ENCODE measurements around the gene RPS10.
A peak's percentile ranks its signal among the peaks of the same experiment; 100 is the strongest.
"Not testable (repeated sequence)": the region's sequence is repeated elsewhere in the genome, so short reads cannot be mapped to it uniquely, and the experiment has no call there.

The RPS10 gene

GRCh38 chr6:34412016-34412415, 13.9 kb downstream of the RPS10 start:
- Histone ChIP-seq H3K36me3 (ENCODE audit: low read length) (peaks cover 10% of the 10 kb centered on the region), H3K9me3 (ENCODE audit: insufficient read depth, low read length) (no peaks in the 10 kb centered on the region), H3K27ac (ENCODE audit: low read depth, low read length) (no peak overlapping the region), H4K20me1 (ENCODE audit: low read depth, low read length) (peaks cover 3% of the 10 kb centered on the region; the same call in 1 of the 2 replicates), H3F3A (ENCODE audit: insufficient read depth) (peaks cover 47% of the 10 kb centered on the region), H2AFZ (ENCODE audit: low read depth, low read length, severe bottlenecking) (no peak overlapping the region), H3K9ac (ENCODE audit: low read length) (no peak overlapping the region), H3K27me3 (ENCODE audit: low read length) (no peaks in the 10 kb centered on the region), H3K79me2 (ENCODE audit: insufficient read depth, low read length) (no peaks in the 10 kb centered on the region), H3K4me3 (ENCODE audit: insufficient read depth, low read length, poor library complexity, severe bottlenecking) (no peak overlapping the region), H3K9me2 (replicated peaks; ENCODE audit: insufficient read depth, low read length) (no peaks in the 10 kb centered on the region), H3K4me2 (ENCODE audit: low read depth, low read length, poor library complexity, severe bottlenecking) (no peak overlapping the region)
- TF ChIP-seq EZH2phosphoT487 (conservative IDR thresholded peaks at IDR 0.05; ENCODE audit: low read length) (no peak), CTCF (IDR thresholded peaks at IDR 0.05; ENCODE audit: insufficient read depth, low read length, poor library complexity, severe bottlenecking) (no peak)

- H3K4me3 ChIP-seq (ENCODE audit: insufficient read depth, low read length, poor library complexity, severe bottlenecking); H4K20me1 ChIP-seq (ENCODE audit: low read depth, low read length); H3K27ac ChIP-seq (ENCODE audit: low read depth, low read length); H3K27me3 ChIP-seq (ENCODE audit: low read length); H3K36me3 ChIP-seq (ENCODE audit: low read length); H3K79me2 ChIP-seq (ENCODE audit: insufficient read depth, low read length); H3K4me2 ChIP-seq (ENCODE audit: low read depth, low read length, poor library complexity, severe bottlenecking); H3K9ac ChIP-seq (ENCODE audit: low read length); H3K9me2 ChIP-seq (replicated peaks; ENCODE audit: insufficient read depth, low read length); H2AFZ ChIP-seq (ENCODE audit: low read depth, low read length, severe bottlenecking); H3K9me3 ChIP-seq (ENCODE audit: insufficient read depth, low read length): not testable (repeated sequence)
- H3F3A ChIP-seq (ENCODE audit: insufficient read depth), result peaks cover 14% of the 10 kb centered on the region
Observed at GRCh38 chr6:34407915-34408314, 18.0 kb downstream of the RPS10 start.

- no peak overlapping the region for H3K27ac ChIP-seq (ENCODE audit: low read depth, low read length)
- no peak overlapping the region for H3K9ac ChIP-seq (ENCODE audit: low read length)
- no peaks in the 10 kb centered on the region for H3K27me3 ChIP-seq (ENCODE audit: low read length)
- H3K36me3 ChIP-seq (ENCODE audit: low read length), result peaks cover 5% of the 10 kb centered on the region; the same call in 1 of the 2 replicates
- H3K4me2 ChIP-seq (ENCODE audit: low read depth, low read length, poor library complexity, severe bottlenecking), result no peak overlapping the region
- H4K20me1 ChIP-seq (ENCODE audit: low read depth, low read length), result no peaks in the 10 kb centered on the region
- no peak for TF ChIP-seq EZH2phosphoT487 (conservative IDR thresholded peaks at IDR 0.05; ENCODE audit: low read length)
- TF ChIP-seq CTCF (IDR thresholded peaks at IDR 0.05; ENCODE audit: insufficient read depth, low read length, poor library complexity, severe bottlenecking), result no peak
- H3K4me3 ChIP-seq (ENCODE audit: insufficient read depth, low read length, poor library complexity, severe bottlenecking), result no peak overlapping the region
- H3K9me2 ChIP-seq (replicated peaks; ENCODE audit: insufficient read depth, low read length), result no peaks in the 10 kb centered on the region
- H3F3A ChIP-seq (ENCODE audit: insufficient read depth), result peaks cover 19% of the 10 kb centered on the region
- peaks cover 8% of the 10 kb centered on the region for H3K79me2 ChIP-seq (ENCODE audit: insufficient read depth, low read length)
- H3K9me3 ChIP-seq (ENCODE audit: insufficient read depth, low read length), result peaks cover 8% of the 10 kb centered on the region; the same call in 1 of the 2 replicates
- H2AFZ ChIP-seq (ENCODE audit: low read depth, low read length, severe bottlenecking), result no peak overlapping the region
Observed at GRCh38 chr6:34396518-34396917, 29.4 kb downstream of the RPS10 start.

- no peak overlapping the region for H2AFZ ChIP-seq (ENCODE audit: low read depth, low read length, severe bottlenecking)
- peak overlapping the region; percentile 71 for H3K4me2 ChIP-seq (ENCODE audit: low read depth, low read length, poor library complexity, severe bottlenecking)
- no peak overlapping the region for H3K4me3 ChIP-seq (ENCODE audit: insufficient read depth, low read length, poor library complexity, severe bottlenecking)
- H3K27me3 ChIP-seq (ENCODE audit: low read length), result no peaks in the 10 kb centered on the region
- no peaks in the 10 kb centered on the region for H4K20me1 ChIP-seq (ENCODE audit: low read depth, low read length)
- H3K36me3 ChIP-seq (ENCODE audit: low read length), result peaks cover 5% of the 10 kb centered on the region; the same call in 1 of the 2 replicates
- peaks cover 33% of the 10 kb centered on the region for H3K79me2 ChIP-seq (ENCODE audit: insufficient read depth, low read length)
- 0 out of 2 replicates have a peak overlapping the region, but pooled peaks have one; percentile 0 for H3K9ac ChIP-seq (ENCODE audit: low read length)
- peaks cover 8% of the 10 kb centered on the region; the same call in 1 of the 2 replicates for H3K9me3 ChIP-seq (ENCODE audit: insufficient read depth, low read length)
- H3K27ac ChIP-seq (ENCODE audit: low read depth, low read length), result peak overlapping the region; percentile 28
- H3K9me2 ChIP-seq (replicated peaks; ENCODE audit: insufficient read depth, low read length), result no peaks in the 10 kb centered on the region
- TF ChIP-seq EZH2phosphoT487 (conservative IDR thresholded peaks at IDR 0.05; ENCODE audit: low read length) (no peak), CTCF (IDR thresholded peaks at IDR 0.05; ENCODE audit: insufficient read depth, low read length, poor library complexity, severe bottlenecking) (no peak)
- H3F3A ChIP-seq (ENCODE audit: insufficient read depth), result peaks cover 24% of the 10 kb centered on the region
Observed at GRCh38 chr6:34393966-34394305, 31.9 kb downstream of the RPS10 start.

Data from SU-DHL-6 (cell line).